ENCODE results near the gene FAM81B.
"Not testable (repeated sequence)": the region's sequence is repeated elsewhere in the genome, so short reads cannot be mapped to it uniquely, and the experiment has no call there.

Gene FAM81B

GRCh38 chr5:95390812-95391492 is at the start of gene FAM81B:
TSS of gene FAM81B (plus strand) at chr5:95391366. CDS start at chr5:95391390, 24 bp downstream.
- DNase-seq (ENCODE audit: low spot score): no peak

GRCh38 chr5:95341444-95341843 is 49.7 kb upstream of the FAM81B start:
- not testable (repeated sequence) for DNase-seq (ENCODE audit: low spot score)

- peak; percentile 97 for DNase-seq (ENCODE audit: low spot score)
Observed at GRCh38 chr5:95347506-95348120, 43.6 kb upstream of the FAM81B start.

- DNase-seq (ENCODE audit: low spot score): no peak
Observed at GRCh38 chr5:95350631-95351030, 40.5 kb upstream of the FAM81B start.

- peak; percentile 64 for DNase-seq (ENCODE audit: low spot score)
Observed at GRCh38 chr5:95352691-95353090, 38.5 kb upstream of the FAM81B start.

- no peak for DNase-seq (ENCODE audit: low spot score)
Observed at GRCh38 chr5:95358320-95358719, 32.8 kb upstream of the FAM81B start.

- no peak for DNase-seq (ENCODE audit: low spot score)
Observed at GRCh38 chr5:95358848-95359247, 32.3 kb upstream of the FAM81B start.

- DNase-seq (ENCODE audit: low spot score): not testable (repeated sequence)
Observed at GRCh38 chr5:95360667-95361066, 30.5 kb upstream of the FAM81B start.

GRCh38 chr5:95365302-95366095 is 25.7 kb upstream of the FAM81B start:
- no peak for DNase-seq (ENCODE audit: low spot score)

- DNase-seq (ENCODE audit: low spot score): no peak
Observed at GRCh38 chr5:95369782-95370181, 21.4 kb upstream of the FAM81B start.

GRCh38 chr5:95374061-95374460 is 17.1 kb upstream of the FAM81B start:
- DNase-seq (ENCODE audit: low spot score): no peak

GRCh38 chr5:95375591-95375990 is 15.6 kb upstream of the FAM81B start:
- no peak for DNase-seq (ENCODE audit: low spot score)

- DNase-seq (ENCODE audit: low spot score): no peak
Observed at GRCh38 chr5:95379133-95379532, 12.0 kb upstream of the FAM81B start.

GRCh38 chr5:95380103-95380628 is 11.0 kb upstream of the FAM81B start:
- no peak for DNase-seq (ENCODE audit: low spot score)

- no peak for DNase-seq (ENCODE audit: low spot score)
Observed at GRCh38 chr5:95382801-95383200, 8.4 kb upstream of the FAM81B start.

GRCh38 chr5:95384485-95385213 is 6.5 kb upstream of the FAM81B start:
- no peak for DNase-seq (ENCODE audit: low spot score)

- no peak for DNase-seq (ENCODE audit: low spot score)
Observed at GRCh38 chr5:95385334-95385733, 5.8 kb upstream of the FAM81B start.

- not testable (repeated sequence) for DNase-seq (ENCODE audit: low spot score)
Observed at GRCh38 chr5:95391965-95392364, 799 bp downstream of the FAM81B start.

- DNase-seq (ENCODE audit: low spot score): peak; percentile 22
Observed at GRCh38 chr5:95392593-95393182, 1.5 kb downstream of the FAM81B start.

- DNase-seq (ENCODE audit: low spot score): no peak
Observed at GRCh38 chr5:95393279-95393678, 2.1 kb downstream of the FAM81B start.

- no peak for DNase-seq (ENCODE audit: low spot score)
Observed at GRCh38 chr5:95398989-95399388, 7.8 kb downstream of the FAM81B start.

- DNase-seq (ENCODE audit: low spot score): no peak
Observed at GRCh38 chr5:95401626-95402025, 10.5 kb downstream of the FAM81B start.
